Spleen (tissue), 11 donors: Measurements from ENCODE around the gene CUX1. TPM values are rescaled to one million over a fixed set of nuclear protein-coding genes. Genes with fewer than 3 reads are reported as not detected.

Source experiments
- DNase-seq: peaks from one replicate; pipeline ENCODE4 v3.0.0-alpha.2; 2020
- H3K27ac ChIP-seq, 8 donors: fragments of 200-600 bp; sonication (generic) in 7 of 8; 1 replicate in 4 of 8; 2 replicates in 4 of 8; pipeline versions ENCODE4 v1.5.0 to v1.8.0; 2016 to 2021; ENCODE audit warnings: inconsistent platforms in 4 of 8, mild to moderate bottlenecking in 4 of 8, moderate library complexity in 1 of 8
- H3K27me3 ChIP-seq, 7 donors: fragments of 200-600 bp; sonication (generic) in 6 of 7; replicated peaks in 1 of 7; 1 replicate in 4 of 7; 2 replicates in 3 of 7; pipeline versions ENCODE4 v1.5.0 to v1.8.0; 2016 to 2021; ENCODE audit warnings: inconsistent platforms in 3 of 7, mild to moderate bottlenecking in 1 of 7
- H3K36me3 ChIP-seq, 6 donors: fragments of 200-600 bp; sonication (generic) in 5 of 6; 1 replicate in 4 of 6; 2 replicates in 2 of 6; pipeline versions ENCODE4 v1.5.0 to v1.8.0; 2016 to 2021; ENCODE audit warnings: inconsistent platforms in 2 of 6
- H3K4me1 ChIP-seq, 6 donors: fragments of 200-600 bp; sonication (generic) in 5 of 6; 1 replicate in 3 of 6; 2 replicates in 3 of 6; pipeline versions ENCODE4 v1.5.0 to v1.8.0; 2016 to 2021; ENCODE audit warnings: inconsistent platforms in 3 of 6
- H3K4me3 ChIP-seq, 8 donors: fragments of 200-600 bp; sonication (generic) in 7 of 8; 1 replicate in 4 of 8; 2 replicates in 4 of 8; pipeline versions ENCODE4 v1.5.0 to v1.8.0; 2016 to 2021; ENCODE audit warnings: inconsistent platforms in 4 of 8, mild to moderate bottlenecking in 4 of 8, moderate library complexity in 2 of 8
- H3K9me3 ChIP-seq, 8 donors: fragments of 200-600 bp; sonication (generic) in 7 of 8; 1 replicate in 4 of 8; 2 replicates in 4 of 8; pipeline versions ENCODE4 v1.5.0 to v1.8.0; 2016 to 2021; ENCODE audit warnings: inconsistent platforms in 4 of 8
- CTCF ChIP-seq, 11 experiments: fragments of 200-600 bp in 7 of 11; fragments of 450-650 bp in 4 of 11; sonication (generic) in 4 of 11; IDR thresholded peaks in 8 of 11; conservative IDR thresholded peaks in 3 of 11; 1 replicate in 7 of 11; 2 replicates in 4 of 11; pipeline versions ENCODE4 v1.4.0 to v1.8.0; 2016 to 2021; ENCODE audit warnings: antibody characterized with exemption in 11 of 11, inconsistent platforms in 4 of 11, mild to moderate bottlenecking in 1 of 11
- POLR2A ChIP-seq, 3 donors: fragments of 450-650 bp; IDR thresholded peaks; one replicate each; pipeline ENCODE4 v1.5.1; 2017; ENCODE audit warnings: antibody characterized with exemption in 3 of 3, mild to moderate bottlenecking in 1 of 3
- POLR2AphosphoS5 ChIP-seq, 3 donors: sonication (generic); formaldehyde crosslinking; IDR thresholded peaks; one replicate each; pipeline ENCODE4 v1.5.1; 2017; ENCODE audit warnings: antibody characterized with exemption in 3 of 3
- WGBS, 5 donors: extraction: QIAGEN DNeasy Blood & Tissue Kit in 3 of 5; methylation state at CpG; one replicate each; pipeline versions ENCODE4 v1.1.5 to v1.1.7; 2013 to 2018; 5-methylcytosine and 5-hydroxymethylcytosine counted together
- intact Hi-C: fragments of 100-400 bp; cut with DNase I; formaldehyde crosslinking; loops from one replicate; pipeline ENCODE4 v1.15.0; 2023; ENCODE audit warnings: low total_unique reads
- polyA plus RNA-seq, 3 donors: library from polyadenylated mRNA; stranded (reverse); fragments of 200-250 nt; gene quantifications; one replicate each; pipeline ENCODE4 v1.2.1, GENCODE V29; 2013
- total RNA-seq, 7 donors: library from RNA; depleted of rRNA in 3 of 7; stranded (reverse); fragments of >200 nt in 3 of 7; fragmentation: NEBNext Ultra II Directional in 4 of 7; extraction: Animal tissue kit (Norgen Biotek cat#: 25700) in 4 of 7; gene quantifications; one replicate each; pipeline versions ENCODE4 v1.1.0 to v1.2.1, GENCODE V29; 2016 to 2021
- donor health status: healthy with polysubstance abuse.
- donor health status: DM: no; HTN: no; CAD: no; lungs with moderate emphysema.
- donor health status: DM: no; HTN: no; CAD: no.
- donor health status: Bipolar disorder and iron deficiency.
- donor health status: healthy.
- donor health status: DM: no; HTN: no; CAD: no.
- donor health status: DM: yes; HTN: yes; CAD: no.

Gene CUX1
- total and polyA plus RNA-seq, 10 donors: 9.1 to 95.8 (median 61.9) TPM

GRCh38 chr7:101877882-101878591 is 60.6 kb downstream of the CUX1 start:
- intact Hi-C loops: no loop called here
- H3K27ac ChIP-seq: no peak overlapping the region
- H3K9me3 ChIP-seq: no peaks in the 10 kb centered on the region
- no peak overlapping the region for H3K4me3 ChIP-seq
- 86 to 93% (median 91%) methylated on average over 12 of the region's 12 CpGs for WGBS, 5 donors
- H3K36me3 ChIP-seq: no peaks in the 10 kb centered on the region
- no peaks in the 10 kb centered on the region for H3K27me3 ChIP-seq
- peaks cover 12 to 49% (median 23%) of the 10 kb centered on the region in 6 donors for H3K4me1 ChIP-seq
- TF ChIP-seq POLR2AphosphoS5 (IDR thresholded peaks at IDR 0.05): no peak
- no peak for TF ChIP-seq POLR2A (IDR thresholded peaks at IDR 0.05)
- DNase-seq: no peak

- 95 to 98% (median 97%) methylated on average over 4 of the region's 4 CpGs for WGBS, 5 donors
- no peak overlapping the region for H3K4me3 ChIP-seq
- no peaks in the 10 kb centered on the region for H3K36me3 ChIP-seq
- no peak for TF ChIP-seq POLR2A (IDR thresholded peaks at IDR 0.05)
- no peaks in the 10 kb centered on the region for H3K9me3 ChIP-seq
- no peak for DNase-seq
- H3K4me1 ChIP-seq: peaks cover 17 to 58% (median 32%) of the 10 kb centered on the region in 6 donors
- intact Hi-C loops: no loop called here
- no peak overlapping the region for H3K27ac ChIP-seq
- no peaks in the 10 kb centered on the region for H3K27me3 ChIP-seq
Measured at GRCh38 chr7:101878938-101879337, 61.5 kb downstream of the CUX1 start.

- H3K27ac ChIP-seq: no peak overlapping the region
- intact Hi-C loops: no loop called here
- no peak for TF ChIP-seq POLR2A (IDR thresholded peaks at IDR 0.05)
- TF ChIP-seq POLR2AphosphoS5 (IDR thresholded peaks at IDR 0.05): no peak
- no peak for TF ChIP-seq CTCF (IDR thresholded peaks at IDR 0.05 in 8 of 11, conservative IDR thresholded peaks at IDR 0.05 in 3 of 11)
Measured at GRCh38 chr7:101879565-101879964, 62.1 kb downstream of the CUX1 start.

GRCh38 chr7:101880282-101881054 is 63.0 kb downstream of the CUX1 start:
- H3K4me1 ChIP-seq: peaks cover 19 to 70% (median 47%) of the 10 kb centered on the region in 6 donors

More at GRCh38 chr7:101879565-101879964, 62.1 kb downstream of the CUX1 start:
- Histone ChIP-seq H3K9me3 (no peaks in the 10 kb centered on the region), H3K27me3 (no peaks in the 10 kb centered on the region), H3K4me1 (peaks cover 17 to 65% (median 38%) of the 10 kb centered on the region in 6 donors), H3K4me3 (no peak overlapping the region), H3K36me3 (no peaks in the 10 kb centered on the region)
- DNase-seq: no peak
- WGBS, 5 donors: 78 to 90% (median 89%) methylated on average over 7 to 10 of the region's 10 CpGs

More at GRCh38 chr7:101880282-101881054, 63.0 kb downstream of the CUX1 start:
- DNase-seq: no peak
- Histone ChIP-seq H3K9me3 (no peaks in the 10 kb centered on the region), H3K36me3 (no peaks in the 10 kb centered on the region), H3K4me3 (no peak overlapping the region), H3K27me3 (no peaks in the 10 kb centered on the region), H3K27ac (peak overlapping the region in 2 of 8 donors; percentile 8 to 17)
- WGBS, 5 donors: 60 to 72% (median 62%) methylated on average over 14 of the region's 14 CpGs
- TF ChIP-seq POLR2A (IDR thresholded peaks at IDR 0.05) (no peak), POLR2AphosphoS5 (IDR thresholded peaks at IDR 0.05) (no peak), CTCF (IDR thresholded peaks at IDR 0.05 in 8 of 11, conservative IDR thresholded peaks at IDR 0.05 in 3 of 11) (no peak)
- intact Hi-C loops: no loop called here
